Left cardiac atrium (tissue), 4 donors: ENCODE results near the gene JADE1. TPM values are rescaled to one million over a fixed set of nuclear protein-coding genes. Genes with fewer than 3 reads are reported as not detected.

Source experiments
- ATAC-seq, 2 donors: fragments of 200-7000 bp; cut with Tn5 transposase; one replicate each; pipeline ENCODE4 v1.9.1; 2020; ENCODE audit warnings: mild to moderate bottlenecking in 2 of 2, moderate library complexity in 2 of 2
- DNase-seq: peaks from one replicate; pipeline ENCODE4 v3.0.0-alpha.2; 2020
- intact Hi-C, 2 donors: fragments of 100-400 bp; cut with DNase I; formaldehyde crosslinking; loops; one replicate each; pipeline versions ENCODE4 v1.14.1 to v1.15.1; 2022 to 2023
- total RNA-seq, 2 donors: library from RNA; stranded (reverse); fragmentation: NEBNext Ultra II Directional; extraction: Animal tissue kit (Norgen Biotek cat#: 25700); gene quantifications; one replicate each; pipeline ENCODE4 v1.2.1, GENCODE V29; 2021
- donor health status: DM: no; HTN: yes; CAD: no.
- donor health status: DM: no; HTN: yes; CAD: no; lungs with severe emphysema.
- donor health status: DM: yes; HTN: yes; CAD: no.
- donor health status: Dilated cardiomyopathy.

Gene JADE1
- total RNA-seq, 2 donors from 2014 or later, result 22.7 to 32.3 TPM

DNA sequence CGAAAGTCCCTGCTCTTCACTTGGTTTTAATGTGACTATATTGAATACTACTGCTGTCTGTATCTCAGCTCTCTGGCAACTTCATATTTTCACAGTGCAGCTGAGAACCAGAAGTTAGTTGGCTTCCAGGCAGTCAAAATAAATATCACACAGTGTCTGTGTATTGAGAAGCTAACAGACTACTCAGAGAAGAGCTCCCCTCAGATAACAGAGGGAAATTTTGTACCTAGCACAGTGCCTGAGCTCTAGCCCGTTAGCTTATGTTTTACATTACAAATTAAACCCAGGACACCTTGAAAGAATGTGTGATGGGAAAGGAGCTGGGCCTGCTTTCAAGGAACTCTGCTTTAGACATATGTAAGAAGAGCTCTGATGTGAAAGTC is 22.7 kb downstream of the JADE1 start:
- ATAC-seq, result no peak
- DNase-seq, result no peak
- intact Hi-C loops, result no loop called here

DNA sequence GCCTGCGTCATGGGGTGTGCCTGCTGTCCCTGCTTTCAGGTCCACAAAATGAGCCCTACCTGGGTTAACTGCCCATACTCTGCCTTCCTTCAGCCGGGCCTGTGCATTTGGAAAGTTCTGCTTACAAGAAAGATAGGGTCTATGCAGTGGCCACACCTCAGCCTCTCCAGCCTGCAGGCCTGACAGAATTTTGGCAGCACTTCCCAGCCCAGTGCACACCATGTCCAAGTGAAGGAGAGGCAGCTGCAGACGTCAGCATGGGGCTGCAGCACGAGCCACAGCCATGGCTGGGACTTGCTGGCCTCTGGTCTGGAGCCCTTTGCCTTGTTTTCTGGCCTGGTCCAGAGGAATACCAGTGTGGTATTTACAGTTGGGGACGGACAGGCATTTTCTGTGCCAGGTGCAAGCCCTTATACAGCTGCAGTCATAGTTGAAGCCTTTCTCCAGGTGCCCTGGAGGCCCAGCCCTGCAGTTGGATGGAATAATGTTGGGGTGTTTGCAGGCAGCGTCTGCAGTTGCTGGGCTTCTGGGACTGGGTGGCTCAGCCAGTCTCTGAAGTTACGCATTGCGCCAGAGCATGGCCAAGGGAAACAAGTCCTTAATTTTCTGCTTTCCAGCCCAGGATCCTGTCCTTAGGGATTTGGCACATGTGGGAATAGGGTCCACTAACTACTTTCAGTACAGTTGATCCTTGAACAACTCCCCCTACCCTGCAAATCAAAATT is 26.2 kb downstream of the JADE1 start:
- ATAC-seq (peak; percentile 97), DNase-seq (peak; percentile 83)
- intact Hi-C loops, result no loop called here

DNA sequence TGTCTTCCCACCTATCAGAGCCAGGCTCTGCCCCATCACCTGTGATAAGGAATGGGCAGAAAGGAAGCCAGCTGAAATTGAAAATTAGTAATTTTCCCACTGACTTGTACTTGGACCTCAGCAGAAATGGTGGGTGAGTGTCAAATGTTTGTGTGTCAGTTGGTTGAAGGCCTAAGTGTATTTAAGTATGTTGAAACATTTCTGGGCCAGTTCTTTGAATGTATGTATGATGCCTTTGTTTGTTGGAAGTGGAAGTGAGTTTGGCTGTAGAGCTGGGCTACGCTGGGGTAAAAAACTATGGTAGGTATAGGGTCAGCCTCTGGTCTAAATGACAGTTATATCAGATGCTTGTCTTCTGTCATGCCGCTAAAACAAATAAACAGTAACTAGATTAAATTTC is 27.7 kb downstream of the JADE1 start:
- DNase-seq (no peak), ATAC-seq (no peak)
- intact Hi-C loops, result no loop called here

DNA sequence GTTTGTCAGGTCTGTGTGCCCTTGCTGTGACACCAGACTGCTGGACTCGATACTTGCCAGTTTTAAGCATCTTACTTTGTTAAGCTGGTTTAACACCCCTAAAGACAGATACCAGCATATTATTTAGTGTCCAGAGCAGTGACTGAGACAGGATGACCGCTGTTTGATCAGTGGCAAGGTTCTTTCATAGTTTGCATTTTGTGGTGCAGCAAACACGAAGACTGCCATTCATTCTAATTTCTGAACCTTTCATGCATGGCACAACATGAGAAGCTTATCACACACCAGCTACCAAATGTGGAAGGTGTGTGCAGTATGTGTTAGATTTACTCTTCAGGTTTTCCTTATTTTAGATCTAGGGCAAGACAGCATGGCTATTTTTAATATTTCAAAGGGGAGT is 28.2 kb downstream of the JADE1 start:
- no peak for DNase-seq
- ATAC-seq, result no peak
- intact Hi-C loops, result no loop called here

DNA sequence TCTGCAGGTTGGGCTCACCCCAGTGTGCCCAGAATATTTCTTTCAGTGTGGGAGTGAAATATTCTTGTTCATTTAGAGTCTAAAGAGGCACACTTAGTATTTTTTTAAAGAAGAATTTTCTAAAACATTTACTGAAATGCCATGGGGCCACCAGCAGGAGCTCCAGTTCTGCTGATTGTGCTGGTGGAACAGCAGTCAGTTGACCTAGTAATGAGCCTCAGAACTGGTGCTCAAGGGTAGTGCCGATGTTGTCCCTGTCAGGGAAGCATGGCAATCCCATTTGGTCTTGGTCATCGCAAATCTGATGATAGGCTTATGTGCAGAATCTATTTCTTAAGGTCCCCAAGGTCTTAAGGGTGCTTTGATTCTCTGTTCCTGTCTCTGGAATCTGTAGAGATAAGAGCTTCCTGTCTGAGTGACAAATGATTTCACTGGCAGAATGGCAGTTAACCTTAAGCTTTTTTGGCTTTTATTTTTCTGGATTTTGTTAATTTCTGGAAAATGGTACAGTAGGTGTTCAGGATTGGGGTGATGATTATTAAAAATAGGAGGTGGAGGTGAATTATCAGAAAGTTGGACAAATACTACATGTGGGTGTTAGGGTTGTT is 31.3 kb downstream of the JADE1 start:
- intact Hi-C loops, result no loop called here
- DNase-seq (no peak), ATAC-seq (no peak)

DNA sequence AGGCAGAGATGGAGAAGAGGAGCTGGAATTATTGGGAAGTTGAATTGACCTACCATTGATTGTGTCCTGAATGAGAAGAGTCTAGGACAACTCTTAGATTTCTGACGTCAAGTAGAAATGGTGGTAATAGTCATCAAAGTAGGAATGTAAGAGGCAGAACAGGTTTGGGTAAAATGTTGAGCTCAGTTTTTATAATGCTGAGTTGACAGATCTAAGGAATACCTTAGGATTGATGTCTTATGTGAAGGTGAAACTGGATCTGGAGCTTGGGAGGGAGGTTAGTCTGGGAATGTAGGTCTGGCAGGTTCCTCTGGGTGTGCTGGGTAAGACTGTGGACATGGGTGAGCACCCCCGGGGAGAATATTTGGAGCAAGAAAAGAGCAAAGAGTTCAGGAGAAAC is 31.9 kb downstream of the JADE1 start:
- ATAC-seq (no peak), DNase-seq (no peak)
- intact Hi-C loops, result no loop called here

DNA sequence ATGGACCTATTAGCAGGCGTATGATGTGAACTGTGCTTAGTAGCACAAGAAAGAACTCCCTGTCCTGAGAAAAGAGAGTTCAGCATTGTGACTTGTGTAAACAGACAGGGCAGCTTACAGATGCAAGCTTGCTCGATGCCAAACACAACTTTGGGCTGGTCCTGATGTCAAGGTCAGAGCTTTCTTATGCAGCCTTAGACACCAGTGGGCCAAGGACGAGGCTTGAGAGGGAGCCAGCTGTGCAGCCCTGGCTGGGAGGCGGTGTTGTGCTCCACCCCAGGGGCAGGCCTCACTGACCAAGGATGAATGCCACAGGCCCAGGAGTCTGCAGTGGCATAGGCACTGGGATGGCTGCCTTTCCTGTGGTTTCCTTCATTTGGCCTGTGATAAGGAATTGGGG is 35.4 kb downstream of the JADE1 start:
- DNase-seq, result peak; percentile 57
- intact Hi-C loops, result no loop called here
- ATAC-seq, result peak; percentile 75 to 79

DNA sequence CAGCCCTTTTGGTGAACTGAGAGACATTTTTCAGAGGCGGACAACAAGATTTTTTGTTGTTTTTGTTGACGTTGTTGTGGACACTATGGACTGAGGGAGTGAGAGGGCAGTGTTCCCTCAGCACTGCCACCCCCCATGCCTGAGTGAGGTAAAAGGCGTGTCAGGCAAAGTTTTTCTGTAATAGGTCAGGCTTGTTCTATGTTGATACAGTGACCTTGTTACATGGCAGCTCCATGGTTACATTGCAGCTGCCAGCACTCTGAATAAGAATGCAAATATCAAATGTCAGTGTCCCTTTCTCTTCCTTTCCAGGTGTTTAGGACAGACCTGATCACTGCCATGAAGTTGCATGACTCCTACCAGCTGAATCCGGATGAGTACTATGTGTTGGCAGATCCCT is 36.6 kb downstream of the JADE1 start:
- ATAC-seq (no peak), DNase-seq (no peak)
- intact Hi-C loops, result no loop called here

DNA sequence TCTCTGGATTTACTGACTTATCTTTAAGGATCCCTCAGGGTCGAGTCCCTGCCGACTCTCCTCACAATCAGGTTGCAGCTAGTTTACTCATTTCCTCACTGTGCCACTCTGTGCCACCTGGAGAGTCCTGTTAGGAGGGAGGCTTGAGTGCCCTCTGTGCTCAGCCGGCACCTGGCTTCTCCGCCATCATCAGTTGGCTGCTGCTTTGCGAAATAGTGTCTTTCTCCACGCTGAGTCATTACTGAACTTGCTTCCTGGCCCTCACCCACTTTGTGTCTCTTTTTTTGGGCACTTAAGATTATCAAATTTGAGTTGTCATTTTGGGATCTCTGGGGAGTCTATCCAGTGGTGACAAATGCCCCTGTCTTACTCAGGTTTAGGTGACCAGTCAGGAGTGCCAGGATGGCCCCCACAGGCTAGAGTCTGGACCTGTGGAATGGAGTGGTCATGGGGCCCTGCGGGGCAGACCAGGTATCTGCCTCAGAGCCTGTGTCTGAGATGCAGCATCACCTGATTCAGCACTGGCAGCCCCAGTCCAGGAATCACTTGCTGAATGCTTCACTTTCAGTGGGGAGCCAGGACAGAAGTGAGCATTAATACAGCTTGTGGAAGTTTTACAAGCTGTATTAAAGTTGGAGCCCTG is 37.7 kb downstream of the JADE1 start:
- peak in 1 of 2 donors; percentile 21 for ATAC-seq
- intact Hi-C loops, result no loop called here
- DNase-seq, result no peak

DNA sequence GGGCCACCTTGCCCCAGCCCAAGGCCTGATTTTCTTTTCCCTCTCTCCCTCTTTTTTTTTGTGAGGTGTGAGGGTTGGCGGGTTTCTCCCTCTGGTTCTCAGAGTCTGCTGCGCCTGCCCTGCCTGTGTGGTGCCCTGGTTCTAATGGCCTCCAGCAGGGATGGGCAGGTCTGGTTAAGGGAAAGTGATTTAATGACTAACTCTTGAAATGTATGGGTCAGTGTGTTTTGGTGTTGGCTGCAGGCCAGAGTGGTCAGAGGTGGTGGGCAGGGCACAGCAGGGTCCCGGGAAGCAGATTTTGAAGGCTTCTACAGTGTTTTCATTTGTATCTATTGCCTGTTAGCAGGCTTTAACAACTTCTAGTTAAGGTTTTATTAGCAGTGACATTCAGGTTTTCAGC is 39.0 kb downstream of the JADE1 start:
- ATAC-seq, result no peak
- intact Hi-C loops, result no loop called here
- DNase-seq, result no peak

DNA sequence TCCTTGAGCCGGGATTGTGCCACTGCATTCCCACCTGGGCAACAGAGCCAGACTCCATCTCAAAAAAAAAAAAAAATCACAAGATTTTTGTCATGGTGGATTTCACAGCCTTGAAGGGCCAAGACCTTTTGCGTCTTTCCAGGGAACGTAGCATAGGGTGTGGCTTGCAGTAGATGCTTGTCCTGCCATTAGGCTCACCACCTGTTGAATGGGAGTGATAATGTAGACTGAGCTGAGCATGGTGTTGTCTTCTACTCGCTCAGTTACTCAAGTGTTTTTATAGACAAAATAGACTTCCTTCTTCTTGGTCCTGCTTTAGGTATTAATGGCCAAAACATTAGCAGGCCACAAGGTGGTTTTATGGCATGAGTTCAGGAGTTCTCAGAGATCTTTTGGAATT is 40.8 kb downstream of the JADE1 start:
- no peak for ATAC-seq
- intact Hi-C loops, result no loop called here
- no peak for DNase-seq

DNA sequence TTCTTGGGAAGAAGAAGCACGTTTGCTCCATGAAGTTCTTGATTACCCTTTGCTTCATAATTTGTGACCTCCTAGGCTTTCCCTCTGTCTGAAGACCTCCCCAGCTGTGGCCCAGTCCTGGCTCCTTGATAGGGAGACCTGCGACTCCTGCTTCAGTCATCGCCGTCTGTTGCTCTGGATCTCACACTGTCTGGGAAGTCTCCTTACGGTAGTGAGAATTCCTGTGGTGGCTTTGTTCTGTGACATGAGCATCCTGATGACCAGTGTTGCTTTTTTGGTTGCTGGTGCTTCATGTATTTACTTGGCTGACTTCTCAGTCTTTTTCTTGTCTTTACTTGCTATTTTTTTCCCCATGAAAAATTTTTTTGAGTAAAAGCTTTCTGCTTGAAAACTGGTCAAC is 44.2 kb downstream of the JADE1 start:
- ATAC-seq, result no peak
- DNase-seq, result no peak
- intact Hi-C loops, result no loop called here

DNA sequence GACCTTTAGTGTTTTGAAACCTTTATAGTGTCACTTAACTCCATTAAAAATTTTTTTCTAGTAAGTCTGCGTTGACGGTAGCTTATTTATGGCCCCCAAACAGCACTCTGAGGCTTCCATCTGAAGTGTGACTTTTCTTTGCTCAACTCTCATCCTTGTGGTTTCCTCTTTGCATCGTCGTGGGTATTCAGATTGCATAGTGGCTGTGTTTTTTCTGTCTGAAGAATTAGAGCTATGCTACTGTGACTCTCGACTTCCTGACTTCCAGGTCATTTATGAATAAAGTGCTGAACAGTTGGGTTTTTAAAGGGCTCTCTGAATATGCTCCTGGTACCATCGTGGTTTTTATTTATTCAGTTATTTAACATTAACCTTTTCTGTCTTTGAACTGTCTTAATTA is 44.9 kb downstream of the JADE1 start:
- ATAC-seq, result no peak
- no peak for DNase-seq
- intact Hi-C loops, result no loop called here

DNA sequence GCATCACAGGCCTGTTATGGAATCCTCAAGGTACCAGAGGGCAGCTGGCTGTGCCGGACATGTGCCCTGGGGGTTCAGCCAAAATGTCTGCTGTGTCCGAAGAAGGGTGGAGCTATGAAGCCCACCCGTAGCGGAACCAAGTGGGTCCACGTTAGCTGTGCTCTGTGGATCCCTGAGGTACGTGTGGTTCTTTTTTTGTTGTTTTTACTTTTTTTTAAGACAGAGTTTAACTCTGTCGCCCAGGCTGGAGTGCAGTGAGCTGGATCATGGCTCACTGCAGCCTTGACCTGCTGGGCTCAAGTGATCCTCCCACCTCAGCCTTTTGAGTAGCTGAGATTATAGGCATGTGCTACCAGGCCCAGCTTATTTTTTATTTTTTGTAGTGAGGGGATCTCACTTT is 46.1 kb downstream of the JADE1 start:
- ATAC-seq, result no peak
- intact Hi-C loops, result no loop called here

DNA sequence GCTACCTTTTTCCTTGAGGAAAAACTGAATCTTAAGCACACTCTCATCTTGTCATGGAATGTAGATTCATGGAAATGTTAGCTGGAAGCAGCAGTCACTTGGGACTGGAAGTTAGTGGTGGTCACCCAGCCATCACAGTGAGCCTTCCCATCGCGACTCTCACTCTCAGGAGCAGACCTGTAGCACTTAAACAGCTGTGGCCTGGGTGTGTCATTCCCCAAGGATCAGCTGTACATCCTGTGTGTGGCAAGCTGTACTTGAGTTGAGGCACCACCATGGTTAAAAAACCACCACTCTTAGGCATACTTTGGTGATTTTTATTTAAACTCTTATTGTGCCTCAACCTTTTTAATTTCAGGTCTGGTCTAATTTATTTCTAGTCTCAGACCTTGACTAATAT is 46.7 kb downstream of the JADE1 start:
- intact Hi-C loops, result no loop called here
- no peak for ATAC-seq
- DNase-seq, result no peak

More for the DNA sequence above, 46.1 kb downstream of the JADE1 start:
- DNase-seq, result no peak

DNA sequence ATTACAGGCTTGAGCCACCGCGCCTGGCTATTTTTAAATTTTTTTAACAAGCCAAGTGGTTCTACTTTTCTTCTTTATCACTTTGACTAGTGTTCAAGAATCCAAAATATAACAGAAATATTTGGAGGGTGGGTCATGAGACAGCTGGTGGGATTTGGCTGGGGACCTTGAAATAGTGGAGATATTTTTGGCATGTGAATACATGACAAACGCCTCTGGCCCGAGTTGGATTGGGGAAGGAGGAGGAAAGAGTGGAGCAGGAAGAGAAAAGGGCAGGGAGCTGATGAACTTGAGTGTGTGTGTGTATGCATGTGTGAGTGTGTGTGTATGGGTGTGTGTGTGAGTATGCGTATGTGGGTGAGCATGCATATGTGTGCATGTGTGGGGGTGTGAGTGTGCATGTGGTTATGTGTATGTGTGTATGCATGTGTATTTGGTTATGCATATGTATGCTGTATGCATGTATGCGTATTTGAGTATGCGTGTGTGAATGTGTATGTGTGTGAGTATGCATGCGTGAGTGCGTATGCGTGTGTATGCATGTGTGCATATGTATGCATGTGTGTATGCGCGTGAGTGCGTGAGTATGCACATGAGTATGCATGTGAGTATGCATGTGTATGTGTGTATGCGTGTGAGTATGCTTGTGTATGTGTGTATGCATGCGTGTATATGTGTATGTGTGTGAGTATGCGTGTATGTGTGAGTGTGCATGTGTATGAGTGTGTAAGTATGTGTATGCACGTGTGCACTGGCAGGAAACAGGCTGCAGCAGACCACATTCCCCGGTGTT is 49.6 kb downstream of the JADE1 start:
- peak; percentile 73 to 78 for ATAC-seq
- intact Hi-C loops, result no loop called here

DNA sequence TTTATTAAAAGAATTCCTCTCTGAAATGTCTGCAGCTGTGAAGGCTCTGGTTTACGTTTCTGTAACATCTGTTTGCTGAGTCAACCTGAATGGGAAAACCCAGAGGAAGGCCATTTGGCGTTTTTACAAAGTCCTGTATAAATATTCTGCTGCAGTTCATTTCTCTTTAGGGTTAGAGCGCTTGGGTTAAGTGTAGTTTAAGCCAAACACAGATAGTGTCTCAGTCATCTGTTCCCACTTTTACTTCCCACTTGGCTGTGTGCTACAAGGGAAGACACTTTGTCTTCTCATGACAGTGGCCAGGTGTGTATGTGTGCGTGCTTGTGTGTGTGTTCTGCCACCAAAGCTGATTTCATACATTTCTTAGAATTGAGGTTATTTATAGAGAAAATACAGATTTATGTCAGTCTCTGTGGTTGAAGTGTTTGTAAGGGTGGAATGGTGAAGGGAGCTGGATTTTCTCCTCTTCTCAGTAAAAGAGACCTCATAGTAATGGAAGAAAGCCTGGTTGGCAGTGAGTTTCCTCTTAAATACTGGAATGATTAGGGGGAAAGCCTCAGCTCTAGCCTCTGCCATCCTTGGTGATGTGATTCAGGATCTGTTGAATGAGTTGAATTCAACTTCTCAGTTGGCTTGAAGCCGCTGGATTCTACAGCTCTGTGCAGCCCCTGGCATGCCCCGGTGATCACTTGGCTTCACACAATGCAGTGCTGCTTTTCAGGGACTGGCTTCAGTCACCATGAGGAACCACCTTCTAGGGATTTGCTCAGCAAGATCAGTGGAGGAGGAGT is 50.6 kb downstream of the JADE1 start:
- no peak for DNase-seq
- intact Hi-C loops, result loop anchor here (5.0 to 10.0 kb wide), 6 partner anchors 48 to 668 kb away; no protein-coding TSS in a partner anchor
- ATAC-seq, result peak in 1 of 2 donors; percentile 31

More for the DNA sequence above, 49.6 kb downstream of the JADE1 start:
- no peak for DNase-seq

DNA sequence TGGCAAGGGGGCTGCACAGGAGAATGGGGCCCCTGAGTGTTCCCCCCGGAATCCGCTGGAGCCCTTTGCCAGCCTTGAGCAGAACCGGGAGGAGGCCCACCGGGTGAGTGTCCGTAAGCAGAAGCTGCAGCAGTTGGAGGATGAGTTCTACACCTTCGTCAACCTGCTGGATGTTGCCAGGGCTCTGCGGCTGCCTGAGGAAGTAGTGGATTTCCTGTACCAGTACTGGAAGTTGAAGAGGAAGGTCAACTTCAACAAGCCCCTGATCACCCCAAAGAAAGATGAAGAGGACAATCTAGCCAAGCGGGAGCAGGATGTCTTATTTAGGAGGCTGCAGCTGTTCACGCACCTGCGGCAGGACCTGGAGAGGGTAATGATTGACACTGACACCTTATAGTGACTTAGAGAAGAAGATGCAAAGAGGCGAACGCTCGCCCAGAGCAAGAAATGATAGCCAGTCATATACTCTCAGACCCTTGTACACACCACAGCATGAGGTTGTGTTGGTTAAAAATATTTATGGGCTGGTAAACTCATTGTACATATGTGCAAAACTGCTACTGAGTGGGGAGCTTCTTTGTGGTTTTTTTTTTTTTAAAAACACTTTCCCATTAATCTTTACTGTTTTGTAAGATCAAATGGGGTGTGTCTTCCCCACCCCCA is 52.5 kb downstream of the JADE1 start:
- DNase-seq (no peak), ATAC-seq (no peak)
- intact Hi-C loops, result loop anchor here (5.0 to 10.0 kb wide), 6 partner anchors 50 to 670 kb away; no protein-coding TSS in a partner anchor
